Pancreas (tissue), 10 donors: ENCODE measurements around the gene IRAK2. TPM values are rescaled to one million over a fixed set of nuclear protein-coding genes. Genes with fewer than 3 reads are reported as not detected.
A peak's percentile ranks its signal among the peaks of the same experiment; 100 is the strongest.

ENCODE experiments used
- ATAC-seq, 4 donors: fragments of 200-7000 bp; cut with Tn5 transposase; one replicate each; pipeline versions ENCODE4 v1.8.0 to v1.9.1; 2020; ENCODE audit warnings: mild to moderate bottlenecking in 4 of 4, moderate library complexity in 4 of 4
- DNase-seq, 6 donors: peaks; one replicate each; pipeline ENCODE4 v3.0.0-alpha.2; 2020
- FAIRE-seq: peaks from 2 replicates; lab custom pipeline; 2012; peaks lifted over from hg19 to GRCh38; lab: Jason Lieb, UNC
- H3K27ac ChIP-seq, 4 donors: fragments of 200-600 bp; sonication (generic); 1 replicate in 3 of 4; 2 replicates in 1 of 4; pipeline versions ENCODE4 v1.5.0 to v1.8.0; 2020
- H3K27me3 ChIP-seq, 4 donors: fragments of 200-600 bp; one replicate each; pipeline ENCODE4 v1.8.0; 2021
- H3K36me3 ChIP-seq, 3 donors: fragments of 200-600 bp; sonication (generic) in 1 of 3; one replicate each; pipeline versions ENCODE4 v1.5.0 to v1.8.0; 2020 to 2021
- H3K4me1 ChIP-seq, 3 donors: fragments of 200-600 bp; one replicate each; pipeline ENCODE4 v1.8.0; 2021
- H3K4me3 ChIP-seq, 4 donors: fragments of 200-600 bp; sonication (generic) in 2 of 4; one replicate each; pipeline versions ENCODE4 v1.5.0 to v1.8.0; 2020 to 2021
- H3K9me3 ChIP-seq, 4 donors: fragments of 200-600 bp; one replicate each; pipeline ENCODE4 v1.8.0; 2021
- WGBS, 2 donors: extraction: QIAGEN DNeasy Blood & Tissue Kit; methylation state at CpG; one replicate each; pipeline ENCODE4 v1.1.7; 2013; 5-methylcytosine and 5-hydroxymethylcytosine counted together
- intact Hi-C, 3 donors: fragments of 100-400 bp; cut with DNase I; formaldehyde crosslinking; loops; one replicate each; pipeline versions ENCODE4 v1.11.1 to v1.14.2; 2022
- polyA plus RNA-seq, 2 donors: library from polyadenylated mRNA; stranded (reverse); fragments of 200-250 nt; gene quantifications; one replicate each; pipeline ENCODE4 v1.2.3, GENCODE V29; 2013
- total RNA-seq, 6 donors: library from RNA; stranded (reverse); fragmentation: NEBNext Ultra II Directional in 4 of 6; extraction: Animal tissue kit (Norgen Biotek cat#: 25700) in 4 of 6; gene quantifications; one replicate each; pipeline versions ENCODE4 v1.2.1 to v1.2.4, GENCODE V29; 2021 to 2023
- TF ChIP-seq, protein P1 (sequence below), 4 donors: fragments of 200-600 bp; sonication (generic) in 3 of 4; IDR thresholded peaks; one replicate each; pipeline versions ENCODE4 v1.5.0 to v1.8.0; 2021; ENCODE audit warnings: antibody characterized with exemption in 4 of 4
- donor health status: healthy with polysubstance abuse.
- donor health status: DM: no; HTN: no; CAD: no; lungs with moderate emphysema.
- donor health status: DM: no; HTN: no; CAD: no.
- donor health status: control.
- donor health status: control.
- donor health status: Bipolar disorder and iron deficiency.
- donor health status: DM: yes; HTN: yes; CAD: no.
- donor health status: DM: no; HTN: no; CAD: no.
- donor health status: DM: no; HTN: no; CAD: no.
- donor health status: DM: yes; HTN: yes; CAD: no.

The IRAK2 gene
- total and polyA plus RNA-seq, 8 donors: 0.74 to 5.4 (median 1.2) TPM

GRCh38 chr3:10226293-10226692 lies 61.6 kb downstream of the IRAK2 start:
- Histone ChIP-seq H3K36me3 (no peaks in the 10 kb centered on the region), H3K27me3 (no peaks in the 10 kb centered on the region), H3K27ac (no peak overlapping the region), H3K9me3 (no peaks in the 10 kb centered on the region), H3K4me3 (no peak overlapping the region), H3K4me1 (no peaks in the 10 kb centered on the region)
- FAIRE-seq (no peak), DNase-seq (no peak), ATAC-seq (no peak)
- 73 to 74% methylated on average over 10 of the region's 10 CpGs for WGBS, 2 donors
- TF ChIP-seq, protein P1, sequence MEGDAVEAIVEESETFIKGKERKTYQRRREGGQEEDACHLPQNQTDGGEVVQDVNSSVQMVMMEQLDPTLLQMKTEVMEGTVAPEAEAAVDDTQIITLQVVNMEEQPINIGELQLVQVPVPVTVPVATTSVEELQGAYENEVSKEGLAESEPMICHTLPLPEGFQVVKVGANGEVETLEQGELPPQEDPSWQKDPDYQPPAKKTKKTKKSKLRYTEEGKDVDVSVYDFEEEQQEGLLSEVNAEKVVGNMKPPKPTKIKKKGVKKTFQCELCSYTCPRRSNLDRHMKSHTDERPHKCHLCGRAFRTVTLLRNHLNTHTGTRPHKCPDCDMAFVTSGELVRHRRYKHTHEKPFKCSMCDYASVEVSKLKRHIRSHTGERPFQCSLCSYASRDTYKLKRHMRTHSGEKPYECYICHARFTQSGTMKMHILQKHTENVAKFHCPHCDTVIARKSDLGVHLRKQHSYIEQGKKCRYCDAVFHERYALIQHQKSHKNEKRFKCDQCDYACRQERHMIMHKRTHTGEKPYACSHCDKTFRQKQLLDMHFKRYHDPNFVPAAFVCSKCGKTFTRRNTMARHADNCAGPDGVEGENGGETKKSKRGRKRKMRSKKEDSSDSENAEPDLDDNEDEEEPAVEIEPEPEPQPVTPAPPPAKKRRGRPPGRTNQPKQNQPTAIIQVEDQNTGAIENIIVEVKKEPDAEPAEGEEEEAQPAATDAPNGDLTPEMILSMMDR (IDR thresholded peaks at IDR 0.05): no peak
- intact Hi-C loops: loop anchor here in 1 of 3 donors (10.0 kb wide), 1 partner anchor 281 kb away; no protein-coding TSS in a partner anchor

- TF ChIP-seq, protein P1 (IDR thresholded peaks at IDR 0.05): no peak
- Histone ChIP-seq H3K4me1 (no peaks in the 10 kb centered on the region), H3K27ac (no peak overlapping the region), H3K27me3 (no peaks in the 10 kb centered on the region), H3K36me3 (no peaks in the 10 kb centered on the region), H3K4me3 (no peak overlapping the region), H3K9me3 (no peaks in the 10 kb centered on the region)
- DNase-seq (no peak), FAIRE-seq (no peak), ATAC-seq (peak in 1 of 4 donors; percentile 14)
- WGBS, 2 donors: 86 to 87% methylated on average over 4 of the region's 4 CpGs
- intact Hi-C loops: loop anchor here in 1 of 3 donors (10.0 kb wide), 1 partner anchor 284 kb away; no protein-coding TSS in a partner anchor
Observed at GRCh38 chr3:10228248-10228950, 63.7 kb downstream of the IRAK2 start.

DNA sequence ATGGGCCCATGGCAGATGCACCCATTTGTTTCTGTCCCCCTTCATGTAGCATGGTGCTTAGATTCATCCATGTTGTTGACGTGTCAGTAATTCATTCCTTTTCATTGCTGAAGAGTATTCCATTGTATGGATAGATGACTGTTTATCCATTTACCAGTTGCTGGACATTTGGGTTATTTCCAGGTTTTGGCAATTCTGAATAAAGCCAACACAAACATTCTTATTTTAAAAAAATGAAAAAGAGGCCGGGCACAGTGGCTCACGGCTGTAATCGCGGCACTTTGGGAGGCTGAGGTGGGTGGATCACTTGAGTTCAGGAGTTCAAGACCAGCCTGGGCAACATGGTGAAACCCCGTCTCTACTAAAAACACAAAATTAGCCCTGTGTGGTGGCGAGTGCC lies 64.9 kb downstream of the IRAK2 start:
- Histone ChIP-seq H3K27me3 (no peaks in the 10 kb centered on the region), H3K4me1 (no peaks in the 10 kb centered on the region), H3K4me3 (no peak overlapping the region), H3K27ac (no peak overlapping the region), H3K9me3 (no peaks in the 10 kb centered on the region), H3K36me3 (no peaks in the 10 kb centered on the region)
- FAIRE-seq: no peak
- intact Hi-C loops: loop anchor here in 1 of 3 donors (10.0 kb wide), 1 partner anchor 285 kb away; no protein-coding TSS in a partner anchor
- TF ChIP-seq, protein P1 (IDR thresholded peaks at IDR 0.05): no peak
- 84 to 85% methylated on average over 7 of the region's 7 CpGs for WGBS, 2 donors
- ATAC-seq: no peak
- DNase-seq: no peak

DNA sequence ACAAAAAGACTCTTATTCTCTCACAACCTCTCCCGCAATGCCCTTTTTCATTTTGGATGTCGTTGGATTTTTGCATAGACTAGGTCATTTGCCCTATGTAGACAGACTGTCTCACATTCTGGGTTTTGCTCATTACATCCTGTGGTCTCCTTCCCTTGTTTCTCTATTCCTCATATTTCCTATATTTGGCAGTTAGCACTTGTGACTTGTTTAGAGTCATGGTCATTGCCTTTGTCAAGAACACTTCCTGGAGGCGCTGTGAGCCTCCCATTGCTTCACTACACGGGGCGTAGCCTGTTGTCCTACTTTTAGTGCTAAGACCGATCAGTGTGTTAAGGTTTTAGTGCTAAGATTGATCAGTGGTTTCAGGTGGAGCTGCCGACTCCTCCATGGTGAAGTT lies 67.4 kb downstream of the IRAK2 start:
- peak in 2 of 4 donors; percentile 59 to 69 for ATAC-seq
- no peaks in the 10 kb centered on the region for H3K9me3 ChIP-seq
- H3K4me3 ChIP-seq: no peak overlapping the region
- no peak for DNase-seq
- intact Hi-C loops: no loop called here
- no peaks in the 10 kb centered on the region for H3K36me3 ChIP-seq
- no peak for FAIRE-seq
- TF ChIP-seq, protein P1 (IDR thresholded peaks at IDR 0.05): no peak
- no peaks in the 10 kb centered on the region for H3K27me3 ChIP-seq
- no peaks in the 10 kb centered on the region for H3K4me1 ChIP-seq
- H3K27ac ChIP-seq: no peak overlapping the region
- WGBS, 2 donors: 87 to 89% methylated on average over 7 of the region's 7 CpGs

DNA sequence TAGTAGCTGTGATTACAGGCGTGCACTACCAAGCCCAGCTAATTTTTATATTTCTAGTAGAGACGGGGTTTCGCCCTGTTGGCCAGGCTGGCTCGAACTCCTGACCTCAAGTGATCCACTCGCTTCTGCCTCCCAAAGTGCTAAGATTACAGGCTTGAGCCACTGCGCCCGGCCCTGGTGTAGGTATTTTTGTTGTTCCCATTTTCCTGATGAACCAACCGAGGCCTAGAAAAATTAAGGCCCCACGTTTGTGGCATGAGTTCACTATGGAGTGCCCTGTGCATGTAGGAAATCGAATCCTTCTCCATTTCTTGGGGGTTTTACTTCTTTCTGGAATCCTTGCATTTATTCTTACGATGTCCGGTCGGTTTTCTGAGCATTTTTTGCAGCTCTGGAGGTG lies 69.3 kb downstream of the IRAK2 start:
- no peaks in the 10 kb centered on the region for H3K9me3 ChIP-seq
- TF ChIP-seq, protein P1 (IDR thresholded peaks at IDR 0.05): no peak
- WGBS, 2 donors: 88 to 92% methylated on average over 13 of the region's 13 CpGs
- FAIRE-seq: no peak
- H3K4me1 ChIP-seq: no peaks in the 10 kb centered on the region
- intact Hi-C loops: no loop called here
- no peak for DNase-seq
- no peak for ATAC-seq
- no peaks in the 10 kb centered on the region for H3K27me3 ChIP-seq
- no peaks in the 10 kb centered on the region for H3K36me3 ChIP-seq
- no peak overlapping the region for H3K4me3 ChIP-seq
- H3K27ac ChIP-seq: no peak overlapping the region
